PC-3 (cell line): ENCODE measurements around the gene HAPLN2. TPM values are rescaled to one million over a fixed set of nuclear protein-coding genes. Genes with fewer than 3 reads are reported as not detected.
"Not testable (repeated sequence)": the region's sequence is repeated elsewhere in the genome, so short reads cannot be mapped to it uniquely, and the experiment has no call there.

ENCODE experiments used
- ATAC-seq: fragments of 200-7000 bp; cut with Tn5 transposase; 2 replicates; pipeline ENCODE4 v1.9.1; 2020; ENCODE audit warnings: mild to moderate bottlenecking, moderate library complexity
- BruUV-seq: library from RNA; stranded (reverse); fragments of 400-500 nt; replicated peaks from 2 replicates; lab custom pipeline; 2021; lab: Mats Ljungman, UMichigan
- CTCF ChIA-PET: fragments of 300-600 bp; sonication (Branson Sonifier 250); formaldehyde crosslinking; loops from one replicate; lab custom pipeline; 2022; ENCODE audit warnings: antibody characterized with exemption; lab: Charles Lee
- POLR2A ChIA-PET: fragments of 300-600 bp; sonication (Branson Sonifier 250); formaldehyde crosslinking; loops from one replicate; lab custom pipeline; 2022; ENCODE audit warnings: antibody characterized with exemption; ENCODE audit not compliant: unreplicated experiment; lab: Charles Lee
- DNase-seq: peaks from one replicate; pipeline ENCODE4 v3.0.0-alpha.2; 2015
- H2AFZ ChIP-seq: fragments of 300-600 bp; sonication (generic); 2 replicates; pipeline ENCODE4 v1.6.0; 2016; ENCODE audit warnings: antibody characterized with exemption, low read length
- H3F3A ChIP-seq: fragments of 300-600 bp; sonication (generic); one replicate; pipeline ENCODE4 v1.6.0; 2017; ENCODE audit warnings: antibody characterized with exemption, low read length, control low read depth, mild to moderate bottlenecking; ENCODE audit not compliant: unreplicated experiment
- H3K27ac ChIP-seq: fragments of 300-600 bp; sonication (generic); 2 replicates; pipeline ENCODE4 v1.5.1; 2016; ENCODE audit warnings: mild to moderate bottlenecking, low read length
- H3K27me3 ChIP-seq: fragments of 300-600 bp; sonication (generic); 2 replicates; pipeline ENCODE4 v1.6.1; 2016; ENCODE audit warnings: low read length, mixed read lengths
- H3K36me3 ChIP-seq: fragments of 300-600 bp; sonication (generic); 2 replicates; pipeline ENCODE4 v1.6.1; 2016; ENCODE audit warnings: low read depth, mixed run types, low read length, mixed read lengths
- H3K4me1 ChIP-seq: fragments of 300-600 bp; sonication (generic); 2 replicates; pipeline ENCODE4 v1.5.1; 2016; ENCODE audit warnings: low read length; ENCODE audit not compliant: insufficient read depth
- H3K4me2 ChIP-seq: fragments of 300-600 bp; sonication (generic); 2 replicates; pipeline ENCODE4 v1.6.0; 2016; ENCODE audit warnings: low read length
- H3K4me3 ChIP-seq: fragments of 300-600 bp; sonication (generic); 2 replicates; pipeline ENCODE4 v1.5.1; 2016; ENCODE audit warnings: mild to moderate bottlenecking, low read length, mixed read lengths
- H3K79me2 ChIP-seq: fragments of 300-600 bp; sonication (generic); 2 replicates; pipeline ENCODE4 v1.6.1; 2017; ENCODE audit warnings: low read length, mixed read lengths
- H3K9ac ChIP-seq: fragments of 300-600 bp; sonication (generic); 2 replicates; pipeline ENCODE4 v1.6.0; 2016; ENCODE audit warnings: mild to moderate bottlenecking, low read length
- H3K9me2 ChIP-seq: fragments of 300-600 bp; sonication (generic); replicated peaks from 2 replicates; pipeline ENCODE4 v1.6.1; 2016; ENCODE audit warnings: mixed run types, low read length, mixed read lengths
- H3K9me3 ChIP-seq: fragments of 300-600 bp; sonication (generic); 2 replicates; pipeline ENCODE4 v1.6.1; 2016; ENCODE audit warnings: low read length, mixed read lengths
- H4K20me1 ChIP-seq: fragments of 300-600 bp; sonication (generic); 2 replicates; pipeline ENCODE4 v1.6.1; 2016; ENCODE audit warnings: low read length, mixed read lengths
- CTCF ChIP-seq: fragments of 300-600 bp; sonication (generic); conservative IDR thresholded peaks from 2 replicates; pipeline ENCODE4 v1.5.1; 2017; ENCODE audit warnings: antibody characterized with exemption, low read depth, mild to moderate bottlenecking, low read length
- EZH2 ChIP-seq: fragments of 300-600 bp; sonication (generic); IDR thresholded peaks from one replicate; pipeline ENCODE4 v1.6.1; 2017; ENCODE audit warnings: antibody characterized with exemption, mild to moderate bottlenecking, low read length; ENCODE audit not compliant: unreplicated experiment
- EZH2phosphoT487 ChIP-seq: fragments of 300-600 bp; sonication (generic); IDR thresholded peaks from 2 replicates; pipeline ENCODE4 v1.6.1; 2018; ENCODE audit warnings: mild to moderate bottlenecking, antibody characterized with exemption, low read length, borderline replicate concordance
- intact Hi-C: fragments of 100-400 bp; cut with micrococcal nuclease; formaldehyde crosslinking; loops from 2 replicates; pipeline ENCODE4 v1.9.0; 2023
- total RNA-seq: library from RNA; depleted of rRNA; stranded (reverse); fragments of >200 nt; gene quantifications from 2 replicates; pipeline ENCODE4 v1.2.3, GENCODE V29; 2014

The HAPLN2 gene
- total RNA-seq, 1 experiment from 2014 or later: 1.1 TPM

- no peaks in the 10 kb centered on the region for H3K79me2 ChIP-seq
- DNase-seq: peak; percentile 88
- H3K36me3 ChIP-seq: no peaks in the 10 kb centered on the region
- no peaks in the 10 kb centered on the region for H3K9me2 ChIP-seq
- intact Hi-C loops: loop anchor here (1.0 kb wide), 2 partner anchors 30 to 51 kb away; no protein-coding TSS in a partner anchor
- H3F3A ChIP-seq: no peaks in the 10 kb centered on the region
- ATAC-seq: peak; percentile 68
- no peaks in the 10 kb centered on the region for H3K9me3 ChIP-seq
- no peak overlapping the region for H3K4me3 ChIP-seq
- TF ChIP-seq CTCF: peak; percentile 91
- no peak for TF ChIP-seq EZH2
- H4K20me1 ChIP-seq: no peaks in the 10 kb centered on the region
- no peak overlapping the region for H3K9ac ChIP-seq
- CTCF ChIA-PET: interaction anchor here (0.5 to 1.4 kb wide), 6 partner anchors 21 to 181 kb away, joined by 3 to 6 read pairs (median 4); no protein-coding TSS in a partner anchor
- H2AFZ ChIP-seq: no peak overlapping the region
- no peak overlapping the region for H3K27ac ChIP-seq
- BruUV-seq: no TSS peak
- 0 out of 2 replicates have a peak, but pooled peaks cover 6% of the 10 kb centered on the region for H3K4me1 ChIP-seq
- H3K4me2 ChIP-seq: no peak overlapping the region
- peaks cover 28% of the 10 kb centered on the region for H3K27me3 ChIP-seq
- POLR2A ChIA-PET: no interaction called here
These were observed 8.2 kb downstream of the HAPLN2 start for GRCh38 chr1:156627313-156627880.

- H3F3A ChIP-seq: no peaks in the 10 kb centered on the region
- no peaks in the 10 kb centered on the region for H3K9me3 ChIP-seq
- ChIA-PET POLR2A (no interaction called here), CTCF (no interaction called here)
- H3K27ac ChIP-seq: no peak overlapping the region
- intact Hi-C loops: no loop called here
- no peaks in the 10 kb centered on the region for H3K9me2 ChIP-seq
- ATAC-seq: no peak
- no peak overlapping the region for H3K9ac ChIP-seq
- BruUV-seq: no TSS peak
- H3K79me2 ChIP-seq: no peaks in the 10 kb centered on the region
- H3K36me3 ChIP-seq: no peaks in the 10 kb centered on the region
- no peak overlapping the region for H3K4me3 ChIP-seq
- no peak for DNase-seq
- no peaks in the 10 kb centered on the region for H4K20me1 ChIP-seq
- 0 out of 2 replicates have a peak, but pooled peaks cover 6% of the 10 kb centered on the region for H3K4me1 ChIP-seq
- H2AFZ ChIP-seq: no peak overlapping the region
- H3K27me3 ChIP-seq: peaks cover 25% of the 10 kb centered on the region
- TF ChIP-seq EZH2phosphoT487 (no peak), CTCF (no peak), EZH2 (no peak)
- no peak overlapping the region for H3K4me2 ChIP-seq
These were observed 10.7 kb downstream of the HAPLN2 start for GRCh38 chr1:156629823-156630449.

- H3K9me3 ChIP-seq, H3K4me1 ChIP-seq, POLR2A ChIA-PET, H3K4me3 ChIP-seq, H3K36me3 ChIP-seq, CTCF ChIA-PET, H2AFZ ChIP-seq, ATAC-seq, H3K9me2 ChIP-seq, H3K9ac ChIP-seq, H3K79me2 ChIP-seq, DNase-seq, BruUV-seq, H3K4me2 ChIP-seq, H3K27ac ChIP-seq, intact Hi-C loops, H4K20me1 ChIP-seq, H3F3A ChIP-seq: not testable (repeated sequence)
- peaks cover 23% of the 10 kb centered on the region for H3K27me3 ChIP-seq
These were observed 11.9 kb downstream of the HAPLN2 start for GRCh38 chr1:156631152-156631551.
